ENCODE data around the gene HOXD13.

DNA sequence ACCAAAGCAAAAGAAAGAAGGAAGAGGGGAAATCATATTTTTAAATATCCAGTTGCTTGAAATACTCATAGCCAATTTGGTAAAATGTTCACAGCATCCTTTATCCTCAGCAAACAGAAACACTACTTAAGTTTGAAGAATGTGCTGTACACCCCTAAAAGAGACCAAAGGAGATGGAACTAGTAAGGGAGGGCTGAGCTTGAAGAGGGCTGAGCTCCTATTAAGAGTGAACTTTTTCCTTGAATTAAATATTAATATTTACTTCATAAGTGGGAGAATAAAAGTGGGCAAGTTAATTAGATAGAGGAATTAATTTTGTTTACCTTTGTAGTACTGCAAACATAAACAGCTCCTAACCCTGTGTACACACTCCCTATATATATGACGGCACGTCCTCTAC, 15.7 kb upstream of the HOXD13 start:
- TF ChIP-seq SIN3A (IDR thresholded peaks at IDR 0.05; ENCODE audit: borderline replicate concordance, insufficient read depth, low read length) (no peak), TAF1 (IDR thresholded peaks at IDR 0.05; ENCODE audit: borderline replicate concordance, insufficient read depth, low read length) (no peak), POLR2AphosphoS5 (IDR thresholded peaks at IDR 0.05; ENCODE audit: low read depth, low read length) (no peak), FOXP2 (optimal IDR thresholded peaks at IDR 0.05; ENCODE audit: borderline replicate concordance, extremely low read depth, extremely low read length, insufficient read depth) (no peak)
- TF ChIP-seq, protein P1, sequence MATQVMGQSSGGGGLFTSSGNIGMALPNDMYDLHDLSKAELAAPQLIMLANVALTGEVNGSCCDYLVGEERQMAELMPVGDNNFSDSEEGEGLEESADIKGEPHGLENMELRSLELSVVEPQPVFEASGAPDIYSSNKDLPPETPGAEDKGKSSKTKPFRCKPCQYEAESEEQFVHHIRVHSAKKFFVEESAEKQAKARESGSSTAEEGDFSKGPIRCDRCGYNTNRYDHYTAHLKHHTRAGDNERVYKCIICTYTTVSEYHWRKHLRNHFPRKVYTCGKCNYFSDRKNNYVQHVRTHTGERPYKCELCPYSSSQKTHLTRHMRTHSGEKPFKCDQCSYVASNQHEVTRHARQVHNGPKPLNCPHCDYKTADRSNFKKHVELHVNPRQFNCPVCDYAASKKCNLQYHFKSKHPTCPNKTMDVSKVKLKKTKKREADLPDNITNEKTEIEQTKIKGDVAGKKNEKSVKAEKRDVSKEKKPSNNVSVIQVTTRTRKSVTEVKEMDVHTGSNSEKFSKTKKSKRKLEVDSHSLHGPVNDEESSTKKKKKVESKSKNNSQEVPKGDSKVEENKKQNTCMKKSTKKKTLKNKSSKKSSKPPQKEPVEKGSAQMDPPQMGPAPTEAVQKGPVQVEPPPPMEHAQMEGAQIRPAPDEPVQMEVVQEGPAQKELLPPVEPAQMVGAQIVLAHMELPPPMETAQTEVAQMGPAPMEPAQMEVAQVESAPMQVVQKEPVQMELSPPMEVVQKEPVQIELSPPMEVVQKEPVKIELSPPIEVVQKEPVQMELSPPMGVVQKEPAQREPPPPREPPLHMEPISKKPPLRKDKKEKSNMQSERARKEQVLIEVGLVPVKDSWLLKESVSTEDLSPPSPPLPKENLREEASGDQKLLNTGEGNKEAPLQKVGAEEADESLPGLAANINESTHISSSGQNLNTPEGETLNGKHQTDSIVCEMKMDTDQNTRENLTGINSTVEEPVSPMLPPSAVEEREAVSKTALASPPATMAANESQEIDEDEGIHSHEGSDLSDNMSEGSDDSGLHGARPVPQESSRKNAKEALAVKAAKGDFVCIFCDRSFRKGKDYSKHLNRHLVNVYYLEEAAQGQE (IDR thresholded peaks at IDR 0.05; ENCODE audit: insufficient read depth in 1 of 2, low read depth in 2 of 2, low read length in 2 of 2) = no peak

Data from PFSK-1 (cell line).